NCI-H187 treated with DMSO at 0.1 percent for 48 hours (cell line): ENCODE data around the gene TIAM1.

Experiments
- DNase-seq: peaks from one replicate; lab custom pipeline; 2025; lab: John Stamatoyannopoulos, UW

Gene TIAM1

GRCh38 chr21:31173881-31174555 is 170.0 kb downstream of the TIAM1 start:
- DNase-seq = no peak

GRCh38 chr21:31172328-31172727 is 171.7 kb downstream of the TIAM1 start:
- no peak for DNase-seq

GRCh38 chr21:31164713-31165694 is 179.1 kb downstream of the TIAM1 start:
- DNase-seq = no peak

- no peak for DNase-seq
These were observed 181.2 kb downstream of the TIAM1 start for GRCh38 chr21:31162827-31163226.

GRCh38 chr21:31162079-31162699 is 181.9 kb downstream of the TIAM1 start:
- no peak for DNase-seq

- DNase-seq = no peak
These were observed 182.9 kb downstream of the TIAM1 start for GRCh38 chr21:31161157-31161556.

GRCh38 chr21:31159808-31160207 is 184.3 kb downstream of the TIAM1 start:
- DNase-seq = no peak

GRCh38 chr21:31158789-31159581 is 185.1 kb downstream of the TIAM1 start:
- no peak for DNase-seq

GRCh38 chr21:31157756-31158155 is 186.3 kb downstream of the TIAM1 start:
- DNase-seq = no peak

- no peak for DNase-seq
These were observed 187.4 kb downstream of the TIAM1 start for GRCh38 chr21:31156662-31157061.

- DNase-seq = no peak
These were observed 187.9 kb downstream of the TIAM1 start for GRCh38 chr21:31156169-31156568.

- DNase-seq = no peak
These were observed 192.7 kb downstream of the TIAM1 start for GRCh38 chr21:31151156-31152045.

- DNase-seq = no peak
These were observed 198.8 kb downstream of the TIAM1 start for GRCh38 chr21:31145274-31145673.

GRCh38 chr21:31143036-31143435 is 201.0 kb downstream of the TIAM1 start:
- DNase-seq = no peak

- DNase-seq = no peak
These were observed 201.5 kb downstream of the TIAM1 start for GRCh38 chr21:31142600-31142999.

- no peak for DNase-seq
These were observed 202.6 kb downstream of the TIAM1 start for GRCh38 chr21:31141389-31142000.

GRCh38 chr21:31140676-31141075 is 203.4 kb downstream of the TIAM1 start:
- no peak for DNase-seq

- no peak for DNase-seq
These were observed 204.0 kb downstream of the TIAM1 start for GRCh38 chr21:31140025-31140424.

- no peak for DNase-seq
These were observed 206.1 kb downstream of the TIAM1 start for GRCh38 chr21:31137960-31138359.

GRCh38 chr21:31136891-31137290 is 207.2 kb downstream of the TIAM1 start:
- DNase-seq = no peak
